OCI-LY7 (cell line): ENCODE measurements around the gene RBMX.

Source experiments
- EZH2phosphoT487 ChIP-seq: fragments of 200-600 bp; sonication (generic); IDR thresholded peaks from 2 replicates; pipeline ENCODE4 v1.6.1; 2018; ENCODE audit warnings: low read depth, borderline replicate concordance, mild to moderate bottlenecking, mixed run types, antibody characterized with exemption, low read length, moderate library complexity, mixed read lengths
- TF ChIP-seq, protein P1 (sequence below): fragments of 200-600 bp; sonication (generic); conservative IDR thresholded peaks from 2 replicates; pipeline ENCODE4 v1.5.1; 2014; ENCODE audit warnings: mild to moderate bottlenecking, antibody characterized with exemption, low read length, moderate library complexity, mixed read lengths

DNA sequence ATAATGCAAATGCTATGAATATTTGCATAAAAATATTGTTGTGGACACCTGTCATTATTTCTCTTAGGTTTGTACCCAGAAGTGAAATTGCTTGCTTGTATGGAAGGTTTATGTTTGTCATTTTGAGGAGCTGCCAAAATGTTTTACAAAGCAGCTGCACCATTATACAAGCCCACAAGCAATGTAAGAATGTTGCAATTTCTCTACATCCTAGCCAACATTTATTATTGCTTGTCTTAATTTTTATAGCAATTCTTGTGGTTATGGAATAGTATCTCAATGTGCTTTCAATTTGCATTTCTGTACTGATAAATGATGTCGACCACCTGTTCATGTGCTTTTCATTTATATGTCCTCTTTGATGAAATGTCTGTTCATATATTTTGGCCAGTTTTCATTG, 18.7 kb upstream of the RBMX start:
- TF ChIP-seq, protein P1, sequence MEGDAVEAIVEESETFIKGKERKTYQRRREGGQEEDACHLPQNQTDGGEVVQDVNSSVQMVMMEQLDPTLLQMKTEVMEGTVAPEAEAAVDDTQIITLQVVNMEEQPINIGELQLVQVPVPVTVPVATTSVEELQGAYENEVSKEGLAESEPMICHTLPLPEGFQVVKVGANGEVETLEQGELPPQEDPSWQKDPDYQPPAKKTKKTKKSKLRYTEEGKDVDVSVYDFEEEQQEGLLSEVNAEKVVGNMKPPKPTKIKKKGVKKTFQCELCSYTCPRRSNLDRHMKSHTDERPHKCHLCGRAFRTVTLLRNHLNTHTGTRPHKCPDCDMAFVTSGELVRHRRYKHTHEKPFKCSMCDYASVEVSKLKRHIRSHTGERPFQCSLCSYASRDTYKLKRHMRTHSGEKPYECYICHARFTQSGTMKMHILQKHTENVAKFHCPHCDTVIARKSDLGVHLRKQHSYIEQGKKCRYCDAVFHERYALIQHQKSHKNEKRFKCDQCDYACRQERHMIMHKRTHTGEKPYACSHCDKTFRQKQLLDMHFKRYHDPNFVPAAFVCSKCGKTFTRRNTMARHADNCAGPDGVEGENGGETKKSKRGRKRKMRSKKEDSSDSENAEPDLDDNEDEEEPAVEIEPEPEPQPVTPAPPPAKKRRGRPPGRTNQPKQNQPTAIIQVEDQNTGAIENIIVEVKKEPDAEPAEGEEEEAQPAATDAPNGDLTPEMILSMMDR: no peak
- no peak for TF ChIP-seq EZH2phosphoT487
